ENCODE data around the gene MAP2. TPM values are rescaled to one million over a fixed set of nuclear protein-coding genes. Genes with fewer than 3 reads are reported as not detected.

MAP2 gene
- total RNA-seq, 1 donor: 2.2 TPM

DNA sequence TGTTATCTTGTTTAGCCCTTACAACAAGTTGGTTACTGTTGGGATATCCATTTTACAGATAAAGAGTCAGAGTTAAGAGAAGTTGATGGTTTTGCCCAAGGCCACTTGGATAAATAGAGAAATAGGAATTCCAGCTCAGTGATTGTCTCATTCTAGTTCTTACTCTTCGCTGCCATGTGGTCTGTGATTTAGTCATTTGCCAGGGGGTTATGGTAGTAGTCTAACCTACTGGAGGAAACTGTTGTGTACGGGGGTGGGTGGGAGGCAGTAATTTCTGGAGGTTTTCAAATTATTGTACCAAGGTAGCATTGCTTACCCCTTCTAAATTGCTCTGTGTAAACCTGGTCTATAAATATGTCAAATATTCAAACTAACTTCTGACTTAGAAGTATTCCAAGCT lies 110.4 kb downstream of the MAP2 start:
- H3K4me1 ChIP-seq (ENCODE audit: insufficient read depth, low read length): no peaks in the 10 kb centered on the region

DNA sequence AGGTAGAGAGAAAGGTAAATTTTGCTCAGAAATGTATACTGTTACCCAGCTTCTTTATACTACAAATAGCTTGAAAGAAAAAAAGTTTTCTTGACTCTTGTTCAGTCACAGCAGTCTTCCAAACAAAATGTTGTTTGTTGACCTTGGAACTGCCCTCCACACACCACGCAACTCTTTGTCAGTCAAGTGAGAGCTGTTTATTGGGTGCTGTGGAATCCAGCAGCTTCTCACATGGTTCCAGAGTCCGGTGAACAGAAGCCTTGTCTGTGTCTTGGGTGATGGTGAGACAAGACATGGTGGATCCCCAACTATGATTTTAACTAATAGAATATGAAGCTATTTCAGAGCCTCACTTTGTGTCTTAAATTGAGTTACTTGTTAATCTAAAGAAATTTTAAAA lies 112.5 kb downstream of the MAP2 start:
- TF ChIP-seq, protein P1, sequence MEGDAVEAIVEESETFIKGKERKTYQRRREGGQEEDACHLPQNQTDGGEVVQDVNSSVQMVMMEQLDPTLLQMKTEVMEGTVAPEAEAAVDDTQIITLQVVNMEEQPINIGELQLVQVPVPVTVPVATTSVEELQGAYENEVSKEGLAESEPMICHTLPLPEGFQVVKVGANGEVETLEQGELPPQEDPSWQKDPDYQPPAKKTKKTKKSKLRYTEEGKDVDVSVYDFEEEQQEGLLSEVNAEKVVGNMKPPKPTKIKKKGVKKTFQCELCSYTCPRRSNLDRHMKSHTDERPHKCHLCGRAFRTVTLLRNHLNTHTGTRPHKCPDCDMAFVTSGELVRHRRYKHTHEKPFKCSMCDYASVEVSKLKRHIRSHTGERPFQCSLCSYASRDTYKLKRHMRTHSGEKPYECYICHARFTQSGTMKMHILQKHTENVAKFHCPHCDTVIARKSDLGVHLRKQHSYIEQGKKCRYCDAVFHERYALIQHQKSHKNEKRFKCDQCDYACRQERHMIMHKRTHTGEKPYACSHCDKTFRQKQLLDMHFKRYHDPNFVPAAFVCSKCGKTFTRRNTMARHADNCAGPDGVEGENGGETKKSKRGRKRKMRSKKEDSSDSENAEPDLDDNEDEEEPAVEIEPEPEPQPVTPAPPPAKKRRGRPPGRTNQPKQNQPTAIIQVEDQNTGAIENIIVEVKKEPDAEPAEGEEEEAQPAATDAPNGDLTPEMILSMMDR (IDR thresholded peaks at IDR 0.05; ENCODE audit: extremely low read depth, low read depth, low read length): no peak
- H3K4me1 ChIP-seq (ENCODE audit: insufficient read depth, low read length): no peaks in the 10 kb centered on the region
- no peaks in the 10 kb centered on the region for H3K36me3 ChIP-seq (ENCODE audit: insufficient read depth, low read length)
- H3K4me2 ChIP-seq (ENCODE audit: insufficient read depth, low read length): no peak overlapping the region
- H3K27ac ChIP-seq (ENCODE audit: low read depth, low read length): no peak overlapping the region
- no peaks in the 10 kb centered on the region for H3K9me3 ChIP-seq (ENCODE audit: low read depth, low read length)
- H2AFZ ChIP-seq (ENCODE audit: low read length): no peak overlapping the region
- H3K79me2 ChIP-seq (ENCODE audit: insufficient read depth, low read length): no peaks in the 10 kb centered on the region
- H3K4me3 ChIP-seq (ENCODE audit: insufficient read depth, low read length): no peak overlapping the region
- no peaks in the 10 kb centered on the region for H4K20me1 ChIP-seq (ENCODE audit: insufficient read depth, low read length)
- H3K27me3 ChIP-seq (ENCODE audit: insufficient read depth, low read length): no peaks in the 10 kb centered on the region
- no peak for DNase-seq (ENCODE audit: insufficient read length, low spot score, missing footprints)

More for the DNA sequence above, 110.4 kb downstream of the MAP2 start:
- Histone ChIP-seq H3K27ac (ENCODE audit: low read depth, low read length) (no peak overlapping the region), H4K20me1 (ENCODE audit: insufficient read depth, low read length) (no peaks in the 10 kb centered on the region), H3K9me3 (ENCODE audit: low read depth, low read length) (no peaks in the 10 kb centered on the region), H3K36me3 (ENCODE audit: insufficient read depth, low read length) (no peaks in the 10 kb centered on the region), H3K4me3 (ENCODE audit: insufficient read depth, low read length) (no peak overlapping the region), H3K27me3 (ENCODE audit: insufficient read depth, low read length) (no peaks in the 10 kb centered on the region), H2AFZ (ENCODE audit: low read length) (no peak overlapping the region), H3K4me2 (ENCODE audit: insufficient read depth, low read length) (no peak overlapping the region), H3K79me2 (ENCODE audit: insufficient read depth, low read length) (no peaks in the 10 kb centered on the region)
- DNase-seq (ENCODE audit: insufficient read length, low spot score, missing footprints): no peak
- TF ChIP-seq, protein P1 (IDR thresholded peaks at IDR 0.05; ENCODE audit: extremely low read depth, low read depth, low read length): no peak

DNA sequence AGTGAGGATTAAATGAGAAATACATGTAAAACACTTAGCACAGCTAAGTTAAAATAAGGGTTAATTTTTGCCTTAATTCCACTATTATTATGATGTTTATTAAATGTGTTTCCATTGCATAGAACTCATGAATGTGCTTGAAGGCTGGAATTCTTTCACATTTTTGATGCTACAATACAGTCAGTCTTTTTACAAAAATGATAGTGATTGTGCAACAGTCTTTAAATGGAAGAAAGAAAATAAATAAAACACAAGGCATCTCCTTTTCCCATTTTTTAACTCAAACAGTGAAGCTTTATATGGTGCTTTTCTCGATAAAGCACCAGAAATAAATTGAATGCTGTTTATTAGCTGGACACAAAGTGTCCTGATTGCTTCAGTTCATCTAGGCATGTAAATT lies 123.9 kb downstream of the MAP2 start:
- no peaks in the 10 kb centered on the region for H3K4me1 ChIP-seq (ENCODE audit: insufficient read depth, low read length)
- no peaks in the 10 kb centered on the region for H3K9me3 ChIP-seq (ENCODE audit: low read depth, low read length)
- TF ChIP-seq, protein P1 (IDR thresholded peaks at IDR 0.05; ENCODE audit: extremely low read depth, low read depth, low read length): no peak
- H3K27ac ChIP-seq (ENCODE audit: low read depth, low read length): no peak overlapping the region
- no peak overlapping the region for H3K4me3 ChIP-seq (ENCODE audit: insufficient read depth, low read length)
- no peak overlapping the region for H2AFZ ChIP-seq (ENCODE audit: low read length)
- no peaks in the 10 kb centered on the region for H3K36me3 ChIP-seq (ENCODE audit: insufficient read depth, low read length)
- no peaks in the 10 kb centered on the region for H3K79me2 ChIP-seq (ENCODE audit: insufficient read depth, low read length)
- no peak overlapping the region for H3K4me2 ChIP-seq (ENCODE audit: insufficient read depth, low read length)
- no peaks in the 10 kb centered on the region for H4K20me1 ChIP-seq (ENCODE audit: insufficient read depth, low read length)
- no peak for DNase-seq (ENCODE audit: insufficient read length, low spot score, missing footprints)
- H3K27me3 ChIP-seq (ENCODE audit: insufficient read depth, low read length): no peaks in the 10 kb centered on the region

DNA sequence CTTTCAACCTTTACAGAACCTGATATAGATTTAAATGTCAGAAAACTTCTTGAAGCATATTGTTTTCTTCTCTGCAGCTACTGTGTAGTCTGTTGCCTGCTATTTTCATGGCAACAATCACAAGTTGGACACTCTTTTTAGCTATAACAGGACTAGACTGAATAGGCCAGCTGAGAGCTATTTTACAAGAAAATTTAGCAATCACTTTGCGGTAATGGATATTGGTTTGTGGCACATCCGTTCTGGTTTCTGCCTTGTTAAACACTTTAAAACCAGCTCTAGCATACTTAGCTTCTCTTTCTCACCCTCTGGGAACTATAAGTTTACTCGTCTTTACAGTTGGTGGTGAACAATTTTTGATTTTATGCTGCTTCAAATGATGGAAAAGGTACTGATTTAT lies 125.7 kb downstream of the MAP2 start:
- H3K4me2 ChIP-seq (ENCODE audit: insufficient read depth, low read length): no peak overlapping the region
- no peak overlapping the region for H3K4me3 ChIP-seq (ENCODE audit: insufficient read depth, low read length)
- H2AFZ ChIP-seq (ENCODE audit: low read length): no peak overlapping the region
- H3K36me3 ChIP-seq (ENCODE audit: insufficient read depth, low read length): no peaks in the 10 kb centered on the region
- no peaks in the 10 kb centered on the region for H3K4me1 ChIP-seq (ENCODE audit: insufficient read depth, low read length)
- no peak for DNase-seq (ENCODE audit: insufficient read length, low spot score, missing footprints)
- no peaks in the 10 kb centered on the region for H4K20me1 ChIP-seq (ENCODE audit: insufficient read depth, low read length)
- H3K27me3 ChIP-seq (ENCODE audit: insufficient read depth, low read length): no peaks in the 10 kb centered on the region
- H3K79me2 ChIP-seq (ENCODE audit: insufficient read depth, low read length): no peaks in the 10 kb centered on the region
- H3K27ac ChIP-seq (ENCODE audit: low read depth, low read length): no peak overlapping the region
- H3K9me3 ChIP-seq (ENCODE audit: low read depth, low read length): no peaks in the 10 kb centered on the region
- TF ChIP-seq, protein P1 (IDR thresholded peaks at IDR 0.05; ENCODE audit: extremely low read depth, low read depth, low read length): no peak
